Measurements from ENCODE around the gene HCN4. TPM values are rescaled to one million over a fixed set of nuclear protein-coding genes. Genes with fewer than 3 reads are reported as not detected.

The HCN4 gene
- total and polyA plus RNA-seq, 8 donors = 0.03 to 1.7 (median 0.18) TPM; not detected in 3

DNA sequence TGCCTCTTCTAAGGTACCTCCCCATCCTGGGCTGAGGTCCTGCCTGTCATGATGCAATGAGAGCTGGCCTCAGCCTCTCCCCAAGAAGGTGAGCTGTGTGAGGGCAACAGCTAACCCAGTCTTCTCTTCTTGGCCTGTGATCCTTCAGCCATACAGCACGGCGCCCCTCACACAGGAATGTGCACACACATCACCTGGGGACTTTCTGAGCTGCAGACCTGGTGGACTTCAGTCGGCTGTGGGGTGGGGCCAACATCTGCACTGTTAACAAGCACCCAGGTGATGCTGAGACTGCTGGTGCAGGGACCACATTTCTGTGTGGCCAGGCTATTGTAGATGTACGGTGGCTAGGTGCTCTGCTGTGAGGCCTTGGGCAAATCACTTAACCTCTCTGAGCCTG is 14.5 kb downstream of the HCN4 start:
- peaks cover 0 to 76% (median 0%) of the 10 kb centered on the region in 3 donors for H3K27me3 ChIP-seq
- DNase-seq = no peak
- H3K27ac ChIP-seq = no peak overlapping the region
- H3K4me3 ChIP-seq = no peak overlapping the region
- no peaks in the 10 kb centered on the region for H3K9me3 ChIP-seq
- TF ChIP-seq POLR2AphosphoS5 (IDR thresholded peaks at IDR 0.05) (no peak), POLR2A (IDR thresholded peaks at IDR 0.05) (no peak), EP300 (IDR thresholded peaks at IDR 0.05) (no peak)
- TF ChIP-seq, protein P1, sequence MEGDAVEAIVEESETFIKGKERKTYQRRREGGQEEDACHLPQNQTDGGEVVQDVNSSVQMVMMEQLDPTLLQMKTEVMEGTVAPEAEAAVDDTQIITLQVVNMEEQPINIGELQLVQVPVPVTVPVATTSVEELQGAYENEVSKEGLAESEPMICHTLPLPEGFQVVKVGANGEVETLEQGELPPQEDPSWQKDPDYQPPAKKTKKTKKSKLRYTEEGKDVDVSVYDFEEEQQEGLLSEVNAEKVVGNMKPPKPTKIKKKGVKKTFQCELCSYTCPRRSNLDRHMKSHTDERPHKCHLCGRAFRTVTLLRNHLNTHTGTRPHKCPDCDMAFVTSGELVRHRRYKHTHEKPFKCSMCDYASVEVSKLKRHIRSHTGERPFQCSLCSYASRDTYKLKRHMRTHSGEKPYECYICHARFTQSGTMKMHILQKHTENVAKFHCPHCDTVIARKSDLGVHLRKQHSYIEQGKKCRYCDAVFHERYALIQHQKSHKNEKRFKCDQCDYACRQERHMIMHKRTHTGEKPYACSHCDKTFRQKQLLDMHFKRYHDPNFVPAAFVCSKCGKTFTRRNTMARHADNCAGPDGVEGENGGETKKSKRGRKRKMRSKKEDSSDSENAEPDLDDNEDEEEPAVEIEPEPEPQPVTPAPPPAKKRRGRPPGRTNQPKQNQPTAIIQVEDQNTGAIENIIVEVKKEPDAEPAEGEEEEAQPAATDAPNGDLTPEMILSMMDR (IDR thresholded peaks at IDR 0.05) = no peak
- no peaks in the 10 kb centered on the region for H3K36me3 ChIP-seq
- no peaks in the 10 kb centered on the region for H3K4me1 ChIP-seq
- intact Hi-C loops (cut with DNase I; ENCODE audit: low total_unique reads) = no loop called here
- 77 to 89% (median 82%) methylated on average over 3 to 4 of the region's 4 CpGs for WGBS, 5 donors

DNA sequence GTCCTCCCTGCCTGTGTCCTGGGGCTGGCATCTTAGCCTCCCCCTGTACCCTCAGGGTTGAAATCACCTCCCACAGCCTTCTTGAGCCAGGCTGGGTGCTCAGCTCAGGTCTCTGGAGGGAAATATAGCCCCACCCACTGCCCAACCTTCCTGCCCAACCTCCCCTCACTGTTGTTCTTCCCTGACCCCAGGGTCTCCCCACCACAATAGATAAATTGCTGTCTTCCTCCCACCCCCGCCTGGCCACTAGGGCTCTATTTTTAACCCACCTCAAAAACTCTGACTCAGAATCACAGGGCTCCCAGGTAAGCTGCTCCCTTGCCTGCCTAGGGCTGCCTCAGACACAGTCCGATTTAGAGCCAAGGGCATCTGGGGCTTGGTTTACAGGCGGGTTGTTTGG is 15.0 kb downstream of the HCN4 start:
- Histone ChIP-seq H3K9me3 (no peaks in the 10 kb centered on the region), H3K36me3 (no peaks in the 10 kb centered on the region), H3K27ac (no peak overlapping the region), H3K27me3 (peaks cover 0 to 73% (median 0%) of the 10 kb centered on the region in 3 donors), H3K4me1 (no peaks in the 10 kb centered on the region), H3K4me3 (no peak overlapping the region)
- TF ChIP-seq POLR2A (IDR thresholded peaks at IDR 0.05) (no peak), POLR2AphosphoS5 (IDR thresholded peaks at IDR 0.05) (no peak), EP300 (IDR thresholded peaks at IDR 0.05) (no peak)
- TF ChIP-seq, protein P1 (IDR thresholded peaks at IDR 0.05) = no peak
- DNase-seq = no peak
- intact Hi-C loops (cut with DNase I; ENCODE audit: low total_unique reads) = no loop called here
- 38 to 53% (median 44%) methylated on average over 3 of the region's 3 CpGs for WGBS, 5 donors

DNA sequence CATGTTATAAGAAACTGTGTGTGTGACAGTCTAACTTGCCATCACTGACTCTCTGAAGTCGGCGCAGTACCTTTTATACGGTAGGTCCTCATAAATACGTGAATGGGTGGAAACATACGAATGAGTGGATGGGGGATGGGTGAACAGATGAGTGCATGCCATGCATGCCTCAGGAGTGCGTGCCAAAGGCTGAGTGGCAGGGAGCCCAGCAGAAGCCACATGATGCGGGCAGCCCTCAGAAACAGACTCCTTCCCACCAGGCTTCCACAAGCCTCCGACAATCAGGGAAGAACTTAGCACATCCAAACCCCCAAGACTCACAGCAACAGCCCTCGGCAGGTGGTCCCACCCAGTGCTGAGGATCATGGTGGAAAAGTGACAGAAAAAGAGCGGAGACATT is 16.7 kb downstream of the HCN4 start:
- no peak for TF ChIP-seq POLR2A (IDR thresholded peaks at IDR 0.05)
- no peak for TF ChIP-seq EP300 (IDR thresholded peaks at IDR 0.05)
- no peak for TF ChIP-seq POLR2AphosphoS5 (IDR thresholded peaks at IDR 0.05)
- TF ChIP-seq, protein P1 (IDR thresholded peaks at IDR 0.05) = no peak
- DNase-seq = no peak
- Histone ChIP-seq H3K36me3 (no peaks in the 10 kb centered on the region), H3K4me1 (no peaks in the 10 kb centered on the region), H3K27ac (no peak overlapping the region), H3K27me3 (peaks cover 0 to 64% (median 0%) of the 10 kb centered on the region in 3 donors), H3K9me3 (no peaks in the 10 kb centered on the region), H3K4me3 (no peak overlapping the region)
- WGBS, 5 donors = 79 to 82% (median 80%) methylated on average over 10 of the region's 10 CpGs
- intact Hi-C loops (cut with DNase I; ENCODE audit: low total_unique reads) = no loop called here

DNA sequence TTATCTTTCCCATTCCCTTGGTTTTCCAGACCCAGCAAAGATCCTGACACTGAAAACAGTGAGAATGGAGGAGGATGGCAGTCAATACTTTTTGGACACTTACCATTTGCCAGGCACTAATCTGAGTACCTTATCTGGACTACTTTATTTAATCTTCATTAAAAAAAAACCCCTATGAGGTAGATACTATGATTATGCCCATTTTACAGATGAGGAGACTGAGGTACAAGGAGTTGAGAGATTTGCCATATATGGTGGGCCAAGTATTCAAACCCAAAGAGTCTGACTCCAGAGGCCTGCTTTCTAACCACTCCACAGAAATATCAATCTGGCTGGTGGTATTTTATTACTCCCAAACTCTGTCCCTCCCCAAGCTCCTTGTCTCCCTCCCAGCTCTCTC is 19.6 kb downstream of the HCN4 start:
- intact Hi-C loops (cut with DNase I; ENCODE audit: low total_unique reads) = no loop called here
- TF ChIP-seq POLR2AphosphoS5 (IDR thresholded peaks at IDR 0.05) = no peak
- no peak for TF ChIP-seq POLR2A (IDR thresholded peaks at IDR 0.05)
- no peak for TF ChIP-seq EP300 (IDR thresholded peaks at IDR 0.05)
- TF ChIP-seq, protein P1 (IDR thresholded peaks at IDR 0.05) = no peak
- Histone ChIP-seq H3K4me3 (no peak overlapping the region), H3K27me3 (peaks cover 0 to 50% (median 0%) of the 10 kb centered on the region in 3 donors), H3K36me3 (no peaks in the 10 kb centered on the region), H3K4me1 (no peaks in the 10 kb centered on the region), H3K9me3 (no peaks in the 10 kb centered on the region), H3K27ac (no peak overlapping the region)
- no peak for DNase-seq
